A673 (cell line): ENCODE measurements around the gene PAK5. TPM values are rescaled to one million over a fixed set of nuclear protein-coding genes. Genes with fewer than 3 reads are reported as not detected.

Source experiments
- BruUV-seq: library from RNA; stranded (reverse); fragments of 400-500 nt; replicated peaks from 2 replicates; lab custom pipeline; 2021; lab: Mats Ljungman, UMichigan
- CTCF ChIA-PET: fragments of 300-600 bp; sonication (Branson Sonifier 250); formaldehyde crosslinking; loops from one replicate; lab custom pipeline; 2022; ENCODE audit warnings: antibody characterized with exemption; lab: Charles Lee
- POLR2A ChIA-PET: fragments of 300-600 bp; sonication (Branson Sonifier 250); formaldehyde crosslinking; loops from one replicate; lab custom pipeline; 2022; ENCODE audit warnings: antibody characterized with exemption; ENCODE audit not compliant: low non-redundant PET; lab: Charles Lee
- DNase-seq: peaks from one replicate; pipeline ENCODE4 v3.0.0-alpha.2; 2015; ENCODE audit warnings: low spot score
- H3K27ac ChIP-seq: fragments of 200-600 bp; sonication (generic); 2 replicates; pipeline ENCODE4 v1.5.1; 2016; ENCODE audit warnings: mixed run types, low read depth, mild to moderate bottlenecking, mixed read lengths, antibody characterized with exemption, low read length; ENCODE audit not compliant: poor library complexity, severe bottlenecking
- H3K27me3 ChIP-seq: fragments of 200-600 bp; sonication (generic); replicated peaks from 2 replicates; pipeline ENCODE4 v1.6.1; 2017; ENCODE audit warnings: mixed run types, low read depth, mild to moderate bottlenecking, mixed read lengths, antibody characterized with exemption, low read length; ENCODE audit not compliant: insufficient read depth, poor library complexity
- H3K36me3 ChIP-seq: fragments of 200-600 bp; sonication (generic); 2 replicates; pipeline ENCODE4 v1.6.1; 2016; ENCODE audit warnings: mixed run types, mild to moderate bottlenecking, mixed read lengths, antibody characterized with exemption, low read length; ENCODE audit not compliant: insufficient read depth, poor library complexity, severe bottlenecking
- H3K4me1 ChIP-seq: fragments of 200-600 bp; sonication (generic); 2 replicates; pipeline ENCODE4 v1.6.1; 2017; ENCODE audit warnings: mixed run types, mild to moderate bottlenecking, mixed read lengths, antibody characterized with exemption, low read length; ENCODE audit not compliant: insufficient read depth, poor library complexity, severe bottlenecking
- H3K4me3 ChIP-seq: fragments of 200-600 bp; sonication (generic); 2 replicates; pipeline ENCODE4 v1.5.1; 2016; ENCODE audit warnings: low read depth, mixed run types, mild to moderate bottlenecking, mixed read lengths, low read length; ENCODE audit not compliant: poor library complexity, severe bottlenecking
- H3K9me3 ChIP-seq: fragments of 200-600 bp; sonication (generic); 2 replicates; pipeline ENCODE4 v1.6.1; 2016; ENCODE audit warnings: mixed run types, low read depth, mild to moderate bottlenecking, mixed read lengths, antibody characterized with exemption, low read length; ENCODE audit not compliant: poor library complexity, severe bottlenecking
- CTCF ChIP-seq: fragments of 300-800, 200-600 bp; sonication (generic); conservative IDR thresholded peaks from 2 replicates; pipeline ENCODE4 v1.5.1; 2017; ENCODE audit warnings: low read depth, mild to moderate bottlenecking, antibody characterized with exemption, low read length, moderate library complexity, mixed read lengths
- EZH2 ChIP-seq: fragments of 200-600 bp; sonication (generic); IDR thresholded peaks from 2 replicates; pipeline ENCODE4 v1.6.1; 2017; ENCODE audit warnings: borderline replicate concordance, low read depth, mild to moderate bottlenecking, mixed read lengths, antibody characterized with exemption, low read length; ENCODE audit not compliant: poor library complexity, severe bottlenecking
- intact Hi-C: fragments of 100-400 bp; cut with micrococcal nuclease; formaldehyde crosslinking; loops from one replicate; pipeline ENCODE4 v1.10.0; 2022; ENCODE audit not compliant: unreplicated experiment
- total RNA-seq: library from RNA; stranded (reverse); gene quantifications from 2 replicates; pipeline ENCODE4 v1.2.3, GENCODE V29; 2021

Gene PAK5
- total RNA-seq, 1 experiment from 2014 or later = not detected

- ChIA-PET CTCF (no interaction called here), POLR2A (no interaction called here)
- H3K36me3 ChIP-seq = no peaks in the 10 kb centered on the region
- H3K27me3 ChIP-seq = no peaks in the 10 kb centered on the region
- no peaks in the 10 kb centered on the region for H3K9me3 ChIP-seq
- no TSS peak for BruUV-seq
- intact Hi-C loops = no loop called here
- no peak overlapping the region for H3K4me3 ChIP-seq
- DNase-seq = no peak
- no peaks in the 10 kb centered on the region for H3K4me1 ChIP-seq
- TF ChIP-seq CTCF = no peak
- no peak for TF ChIP-seq EZH2
- no peak overlapping the region for H3K27ac ChIP-seq
Observed at GRCh38 chr20:9588706-9589105, 250.2 kb downstream of the PAK5 start.

GRCh38 chr20:9583151-9583550, 255.7 kb downstream of the PAK5 start:
- TF ChIP-seq CTCF (no peak), EZH2 (no peak)
- BruUV-seq = no TSS peak
- POLR2A ChIA-PET = no interaction called here
- no peak overlapping the region for H3K4me3 ChIP-seq
- CTCF ChIA-PET = no interaction called here
- DNase-seq = no peak
- no peaks in the 10 kb centered on the region for H3K9me3 ChIP-seq
- H3K27ac ChIP-seq = no peak overlapping the region
- intact Hi-C loops = no loop called here
- no peaks in the 10 kb centered on the region for H3K36me3 ChIP-seq
- no peaks in the 10 kb centered on the region for H3K4me1 ChIP-seq
- no peaks in the 10 kb centered on the region for H3K27me3 ChIP-seq

- BruUV-seq = no TSS peak
- DNase-seq = no peak
- Histone ChIP-seq H3K4me1 (no peaks in the 10 kb centered on the region), H3K9me3 (no peaks in the 10 kb centered on the region), H3K27ac (no peak overlapping the region), H3K36me3 (no peaks in the 10 kb centered on the region), H3K4me3 (no peak overlapping the region), H3K27me3 (no peaks in the 10 kb centered on the region)
- intact Hi-C loops = no loop called here
- CTCF ChIA-PET = no interaction called here
- POLR2A ChIA-PET = no interaction called here
- no peak for TF ChIP-seq EZH2
- TF ChIP-seq CTCF = no peak
Observed at GRCh38 chr20:9582137-9582536, 256.7 kb downstream of the PAK5 start.
